IPS-18c (cell line): ENCODE results near the gene EML4.
"Not testable (repeated sequence)": the region's sequence is repeated elsewhere in the genome, so short reads cannot be mapped to it uniquely, and the experiment has no call there.

Experiments used
- H3K4me3 ChIP-seq: 2 replicates; pipeline ENCODE4 v1.7.0; 2013; ENCODE audit warnings: low read depth, mild to moderate bottlenecking, low read length, moderate library complexity; ENCODE audit not compliant: insufficient read depth
- H3K9me3 ChIP-seq: one replicate; pipeline ENCODE4 v1.6.1; 2013; ENCODE audit warnings: mild to moderate bottlenecking, low read length, moderate library complexity; ENCODE audit not compliant: control insufficient read depth, insufficient read depth

The EML4 gene

GRCh38 chr2:42169100-42169873, at the start of gene EML4:
Gene EML4, plus strand, starts transcription at chr2:42169353. Its CDS starts 259 bp downstream, at chr2:42169612.
- H3K4me3 ChIP-seq = peak within 1 kb of the TSS; percentile 75
- H3K9me3 ChIP-seq = no peaks in the 10 kb centered on the region

- H3K9me3 ChIP-seq = no peaks in the 10 kb centered on the region
Measured at GRCh38 chr2:42123426-42123825, 45.7 kb upstream of the EML4 start.

GRCh38 chr2:42124011-42124785, 45.0 kb upstream of the EML4 start:
- H3K9me3 ChIP-seq = no peaks in the 10 kb centered on the region
- no peak overlapping the region for H3K4me3 ChIP-seq

More at GRCh38 chr2:42123426-42123825, 45.7 kb upstream of the EML4 start:
- H3K4me3 ChIP-seq = no peak overlapping the region

GRCh38 chr2:42125841-42126594, 43.1 kb upstream of the EML4 start:
- Histone ChIP-seq H3K4me3 (no peak overlapping the region), H3K9me3 (no peaks in the 10 kb centered on the region)

GRCh38 chr2:42126873-42127272, 42.3 kb upstream of the EML4 start:
- H3K4me3 ChIP-seq, H3K9me3 ChIP-seq: not testable (repeated sequence)

GRCh38 chr2:42127425-42128424, 41.4 kb upstream of the EML4 start:
- no peaks in the 10 kb centered on the region for H3K9me3 ChIP-seq
- no peak overlapping the region for H3K4me3 ChIP-seq

GRCh38 chr2:42128721-42129486, 40.2 kb upstream of the EML4 start:
- no peaks in the 10 kb centered on the region for H3K9me3 ChIP-seq
- H3K4me3 ChIP-seq = no peak overlapping the region

GRCh38 chr2:42129487-42129852, 39.7 kb upstream of the EML4 start:
- H3K9me3 ChIP-seq = no peaks in the 10 kb centered on the region
- H3K4me3 ChIP-seq = no peak overlapping the region

GRCh38 chr2:42129947-42130346, 39.2 kb upstream of the EML4 start:
- no peak overlapping the region for H3K4me3 ChIP-seq

GRCh38 chr2:42130858-42131257, 38.3 kb upstream of the EML4 start:
- not testable (repeated sequence) for H3K4me3 ChIP-seq, H3K9me3 ChIP-seq

More at GRCh38 chr2:42129947-42130346, 39.2 kb upstream of the EML4 start:
- H3K9me3 ChIP-seq = no peaks in the 10 kb centered on the region

- Histone ChIP-seq H3K4me3 (no peak overlapping the region), H3K9me3 (no peaks in the 10 kb centered on the region)
Measured at GRCh38 chr2:42132191-42132965, 36.8 kb upstream of the EML4 start.

GRCh38 chr2:42132966-42133641, 36.0 kb upstream of the EML4 start:
- Histone ChIP-seq H3K9me3 (no peaks in the 10 kb centered on the region), H3K4me3 (no peak overlapping the region; the same call in 1 of the 2 replicates)

- Histone ChIP-seq H3K4me3 (no peak overlapping the region), H3K9me3 (no peaks in the 10 kb centered on the region)
Measured at GRCh38 chr2:42133771-42134195, 35.4 kb upstream of the EML4 start.

- H3K9me3 ChIP-seq, H3K4me3 ChIP-seq: not testable (repeated sequence)
Measured at GRCh38 chr2:42134401-42134932, 34.7 kb upstream of the EML4 start.
